ENCODE data around the gene SLC7A10. TPM values are rescaled to one million over a fixed set of nuclear protein-coding genes. Genes with fewer than 3 reads are reported as not detected.
A peak's percentile ranks its signal among the peaks of the same experiment; 100 is the strongest.

Gene SLC7A10
- polyA plus RNA-seq (2012; ENCODE audit: insufficient read depth, insufficient read length): not detected

DNA sequence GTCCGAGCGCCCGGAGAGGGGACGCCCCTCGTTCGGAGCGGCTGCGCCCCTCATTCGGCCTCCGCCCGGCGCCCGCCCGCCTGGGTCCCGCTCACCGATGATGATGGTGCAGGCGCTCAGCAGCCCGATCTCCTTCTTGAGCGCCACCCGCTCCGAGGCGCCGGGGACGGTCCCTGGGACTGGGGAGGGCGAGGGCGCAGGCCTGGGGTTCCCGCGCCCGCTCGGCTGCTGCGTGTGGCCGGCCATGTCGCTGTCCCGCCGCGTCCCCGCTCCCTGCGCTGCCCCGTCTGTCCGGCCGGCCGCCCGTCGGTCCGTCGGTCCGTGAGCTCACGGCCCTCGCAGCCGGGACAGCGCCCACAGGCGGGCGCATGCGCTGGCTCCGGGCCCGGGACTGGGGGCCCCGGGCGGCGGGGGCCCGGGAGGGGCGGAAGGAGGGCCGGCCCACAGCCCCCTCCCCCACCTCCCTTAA is at the start of gene SLC7A10:
Gene SLC7A10, minus strand, starts transcription at position 393 of the 469 bp plus-strand sequence. Its CDS starts 147 bp downstream, at position 246.
- no peak within 1 kb of the TSS for H3K4me3 ChIP-seq (ENCODE audit: low read length)
- DNase-seq (ENCODE audit: low read depth, low spot score): no peak

- no peak overlapping the region for H3K4me3 ChIP-seq (ENCODE audit: low read length)
- no peak for DNase-seq (ENCODE audit: low read depth, low spot score)
These were observed 49.3 kb upstream of the SLC7A10 start for GRCh38 chr19:33274663-33275558.

GRCh38 chr19:33273881-33274662 is 48.4 kb upstream of the SLC7A10 start:
- H3K4me3 ChIP-seq (ENCODE audit: low read length): no peak overlapping the region
- DNase-seq (ENCODE audit: low read depth, low spot score): no peak

GRCh38 chr19:33273065-33273736 is 47.6 kb upstream of the SLC7A10 start:
- DNase-seq (ENCODE audit: low read depth, low spot score): no peak
- H3K4me3 ChIP-seq (ENCODE audit: low read length): no peak overlapping the region

- H3K4me3 ChIP-seq (ENCODE audit: low read length): no peak overlapping the region
- no peak for DNase-seq (ENCODE audit: low read depth, low spot score)
These were observed 45.8 kb upstream of the SLC7A10 start for GRCh38 chr19:33271246-33272021.

DNA sequence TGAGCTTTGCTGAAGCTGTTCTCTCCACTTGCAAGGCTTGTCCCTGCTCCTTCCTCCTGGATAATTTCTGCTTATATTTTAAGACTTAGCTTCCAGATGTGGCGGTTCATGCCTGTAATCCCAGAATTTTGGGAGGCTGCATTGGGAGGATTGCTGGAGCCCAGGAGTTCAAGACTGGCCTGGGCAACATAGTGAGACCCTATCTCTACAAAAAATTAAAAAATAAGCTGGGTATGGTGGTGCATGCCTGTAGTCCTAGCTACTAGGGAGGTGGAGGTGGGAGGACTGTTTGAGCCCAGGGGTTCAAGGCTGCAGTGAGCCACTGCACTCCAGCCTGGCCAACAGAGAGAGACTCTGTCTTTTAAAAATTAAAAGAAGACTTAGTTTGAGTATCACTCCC is 45.1 kb upstream of the SLC7A10 start:
- no peak overlapping the region for H3K4me3 ChIP-seq (ENCODE audit: low read length)
- no peak for DNase-seq (ENCODE audit: low read depth, low spot score)

- H3K4me3 ChIP-seq (ENCODE audit: low read length): no peak overlapping the region
- DNase-seq (ENCODE audit: low read depth, low spot score): no peak
These were observed 43.4 kb upstream of the SLC7A10 start for GRCh38 chr19:33269016-33269415.

GRCh38 chr19:33268162-33268991 is 42.7 kb upstream of the SLC7A10 start:
- no peak overlapping the region for H3K4me3 ChIP-seq (ENCODE audit: low read length)
- no peak for DNase-seq (ENCODE audit: low read depth, low spot score)

DNA sequence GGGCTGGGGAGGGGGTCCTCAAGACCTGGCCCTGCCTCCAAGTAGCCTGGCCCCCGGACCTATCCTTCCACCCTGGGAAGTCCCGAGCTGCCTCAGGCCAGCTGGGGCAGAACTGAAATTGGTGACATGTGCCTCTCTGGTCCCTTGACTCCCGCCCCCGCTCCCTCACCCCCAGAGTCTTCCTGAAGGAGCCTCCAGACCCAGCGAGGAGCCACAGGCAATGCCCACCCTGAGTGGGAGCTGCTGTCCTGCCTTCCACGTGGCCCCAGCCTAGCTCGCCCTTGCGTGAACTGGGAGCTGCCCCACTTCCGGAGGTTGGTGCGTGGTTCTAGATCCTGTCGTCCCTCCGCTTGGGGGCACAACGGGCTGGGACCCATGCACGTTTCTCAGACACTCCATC is 42.1 kb upstream of the SLC7A10 start:
- no peak for DNase-seq (ENCODE audit: low read depth, low spot score)

GRCh38 chr19:33266974-33267484 is 41.4 kb upstream of the SLC7A10 start:
- DNase-seq (ENCODE audit: low read depth, low spot score): no peak
- no peak overlapping the region for H3K4me3 ChIP-seq (ENCODE audit: low read length)

More for the DNA sequence above, 42.1 kb upstream of the SLC7A10 start:
- H3K4me3 ChIP-seq (ENCODE audit: low read length): no peak overlapping the region

- H3K4me3 ChIP-seq (ENCODE audit: low read length): no peak overlapping the region
- no peak for DNase-seq (ENCODE audit: low read depth, low spot score)
These were observed 39.3 kb upstream of the SLC7A10 start for GRCh38 chr19:33264881-33265445.

GRCh38 chr19:33263325-33264023 is 37.8 kb upstream of the SLC7A10 start:
- DNase-seq (ENCODE audit: low read depth, low spot score): no peak

DNA sequence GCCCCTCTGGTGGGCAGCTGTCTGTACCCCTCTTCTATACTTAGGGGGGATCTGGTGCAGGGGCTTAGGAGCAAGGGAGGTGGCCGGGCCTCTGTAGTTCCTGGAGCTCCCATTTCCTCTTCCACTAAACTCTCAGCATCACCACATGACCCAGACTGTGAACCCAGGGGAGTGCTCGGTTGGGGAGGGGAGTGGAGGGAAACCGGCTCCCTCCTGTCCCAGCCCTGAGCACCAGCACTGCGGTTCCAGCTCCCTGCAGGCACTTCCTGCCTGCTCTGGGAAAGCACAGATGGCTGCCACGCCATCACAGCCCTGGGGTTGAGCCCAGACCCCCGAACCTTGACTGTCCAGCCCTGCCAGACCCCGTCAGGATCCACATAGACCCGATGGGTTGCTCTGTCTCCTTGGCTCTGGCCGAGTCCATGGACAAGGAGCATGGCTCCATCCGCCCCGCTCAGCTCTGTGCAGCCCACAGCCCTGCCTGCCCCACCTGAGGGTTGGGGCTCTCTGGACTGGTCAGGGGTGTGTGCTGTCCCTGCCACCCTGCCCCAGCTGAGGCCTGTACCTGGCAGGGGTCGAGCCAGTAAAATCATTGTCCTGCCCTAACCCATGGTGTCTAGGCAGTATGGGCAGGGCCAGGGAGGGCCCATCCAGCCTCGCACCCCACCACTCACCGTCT is 36.0 kb upstream of the SLC7A10 start:
- H3K4me3 ChIP-seq (ENCODE audit: low read length): no peak overlapping the region
- no peak for DNase-seq (ENCODE audit: low read depth, low spot score)

More at GRCh38 chr19:33263325-33264023, 37.8 kb upstream of the SLC7A10 start:
- no peak overlapping the region for H3K4me3 ChIP-seq (ENCODE audit: low read length)

DNA sequence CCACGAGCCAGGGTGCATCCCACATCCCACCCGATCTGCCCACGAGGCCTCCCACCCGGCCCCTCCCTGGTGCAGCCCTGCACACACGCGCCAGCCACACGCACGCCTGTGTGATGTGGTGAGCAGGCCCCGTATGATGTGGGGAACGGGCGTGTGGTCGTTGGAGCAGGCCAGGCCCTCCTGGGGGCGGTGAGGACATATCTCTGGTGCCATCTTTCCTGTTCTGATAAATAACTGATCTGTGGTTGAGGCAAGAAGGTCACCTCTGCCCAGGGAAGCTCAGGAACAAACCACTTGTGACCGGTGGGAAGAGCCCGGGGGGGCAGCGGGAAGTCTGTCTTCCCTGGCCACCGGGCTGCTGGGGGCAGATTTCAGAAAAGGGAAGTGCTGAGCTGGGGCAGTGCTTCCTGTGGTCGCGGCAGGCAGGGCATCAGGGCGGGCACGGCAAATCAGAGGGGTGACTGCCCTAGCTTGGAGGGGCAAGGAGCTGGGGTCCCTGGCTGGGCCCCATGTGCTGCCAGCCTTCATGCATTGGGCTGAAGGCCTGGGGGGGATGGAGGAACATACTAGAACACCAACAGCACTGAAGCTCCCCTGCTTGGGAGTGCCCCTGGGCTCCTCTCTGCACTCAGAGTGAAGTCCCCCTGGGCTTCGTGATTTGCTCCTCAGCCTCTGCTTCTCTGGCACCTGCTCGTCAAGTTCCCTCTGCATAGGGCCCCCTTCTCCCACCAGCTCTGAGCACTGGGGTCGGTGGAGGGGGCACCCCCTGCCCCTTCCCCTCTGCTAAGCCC is 35.2 kb upstream of the SLC7A10 start:
- DNase-seq (ENCODE audit: low read depth, low spot score): peak; percentile 32
- H3K4me3 ChIP-seq (ENCODE audit: low read length): no peak overlapping the region

- no peak overlapping the region for H3K4me3 ChIP-seq (ENCODE audit: low read length)
- DNase-seq (ENCODE audit: low read depth, low spot score): no peak
These were observed 33.9 kb upstream of the SLC7A10 start for GRCh38 chr19:33259539-33259938.
